ENCODE data around the gene ALK.

The ALK gene

DNA sequence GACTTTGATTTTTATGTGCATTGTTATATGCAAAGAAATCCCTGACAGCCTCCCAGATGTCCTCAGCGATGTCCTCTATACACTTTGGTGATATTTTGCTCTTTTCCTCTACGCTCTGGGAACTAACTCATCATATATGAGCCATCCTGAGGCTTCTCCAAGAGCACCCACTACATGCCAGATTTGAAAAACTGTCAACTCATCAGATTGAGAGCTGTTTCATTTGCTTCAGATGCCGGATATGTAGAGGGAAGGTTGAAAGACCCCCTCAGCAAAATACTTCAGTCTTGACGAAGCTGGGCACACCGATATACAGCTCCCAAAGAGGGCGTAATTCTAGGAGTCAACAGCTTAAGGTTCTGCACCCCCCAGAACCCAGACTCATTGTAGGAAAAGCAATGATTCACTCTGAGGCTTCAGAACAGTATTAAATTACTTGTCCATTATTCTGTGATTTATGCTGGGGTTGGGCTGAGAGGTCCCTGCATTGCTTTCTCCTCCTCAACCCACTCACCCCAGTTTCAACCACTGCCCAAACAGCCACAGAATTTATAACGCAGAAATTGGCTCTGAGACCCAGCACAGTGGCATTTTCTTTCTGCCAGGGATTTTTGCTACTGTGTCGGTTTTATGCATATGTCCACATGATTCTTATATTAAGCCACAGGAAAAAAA is 341.8 kb downstream of the ALK start:
- no peak for DNase-seq (ENCODE audit: low read depth in 2 of 2)

DNA sequence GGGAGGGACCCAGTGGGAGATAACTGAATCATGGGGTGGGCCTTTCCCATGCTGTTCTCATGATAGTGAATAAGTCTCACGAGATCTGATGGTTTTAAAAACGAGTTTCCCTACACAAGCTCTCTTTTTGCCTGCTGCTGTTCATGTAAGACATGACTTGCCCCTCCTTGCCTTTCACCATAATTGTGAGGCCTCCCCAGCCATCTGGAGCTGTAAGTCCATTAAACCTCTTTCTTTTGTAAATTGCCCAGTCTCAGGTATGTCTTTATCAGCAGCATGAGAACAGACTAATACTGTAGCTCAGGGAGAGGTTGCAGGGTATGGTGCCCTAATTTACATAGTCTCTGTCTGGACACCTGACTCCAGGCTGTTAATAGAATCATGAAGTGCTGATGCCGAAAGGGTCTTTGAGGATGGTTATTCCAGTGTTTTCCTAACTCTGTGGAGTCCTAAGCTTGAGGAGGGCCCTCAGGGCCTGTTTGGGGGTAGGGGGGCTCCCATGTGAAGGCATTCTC is 343.2 kb downstream of the ALK start:
- no peak for DNase-seq (ENCODE audit: low read depth in 2 of 2)

DNA sequence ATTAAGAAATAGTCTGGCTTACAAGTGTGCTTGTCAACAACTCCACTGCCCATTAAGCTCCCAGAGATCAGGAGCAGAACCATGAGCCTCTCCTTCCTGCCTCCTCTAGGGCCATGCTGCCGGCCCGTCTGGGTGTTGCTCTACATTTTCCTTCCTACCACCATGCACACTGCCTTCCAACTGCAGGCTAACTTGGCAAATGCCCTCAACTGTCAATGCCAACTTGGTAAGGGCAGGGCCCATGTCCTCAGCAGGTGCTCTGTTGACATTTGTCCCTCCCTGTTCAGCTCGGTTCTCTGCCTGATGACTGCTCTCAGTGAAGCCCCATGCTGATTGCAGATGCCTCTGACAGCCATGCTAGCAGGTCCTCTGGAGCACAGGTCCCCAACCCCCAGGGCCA is 345.2 kb downstream of the ALK start:
- no peak for DNase-seq (ENCODE audit: low read depth in 2 of 2)

DNA sequence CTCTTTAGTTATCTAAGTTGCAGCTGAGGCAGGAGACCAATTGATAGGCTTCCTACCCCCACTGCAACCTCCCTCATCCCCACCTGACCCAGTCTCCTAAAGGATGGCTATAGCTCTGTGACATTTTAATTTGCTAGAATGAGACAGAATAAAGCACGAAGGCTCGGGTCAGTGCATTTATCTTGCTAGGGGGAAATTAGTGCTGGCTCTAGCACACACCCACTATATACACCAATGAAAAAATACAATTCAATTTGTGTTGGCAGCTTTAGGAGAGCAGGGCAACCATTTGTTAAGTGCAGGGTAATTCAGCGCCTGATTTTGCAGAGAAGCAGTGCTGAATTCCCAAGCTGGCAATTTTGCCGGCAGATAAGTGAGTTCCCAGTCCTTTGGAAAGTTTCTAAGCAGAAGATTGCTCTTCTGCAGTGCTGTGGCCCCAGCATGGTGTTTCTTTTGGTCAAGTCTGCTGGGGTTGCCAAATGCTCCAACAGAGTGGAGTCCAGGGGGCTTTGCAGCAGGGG is 346.0 kb downstream of the ALK start:
- DNase-seq (ENCODE audit: low read depth in 2 of 2), result no peak

DNA sequence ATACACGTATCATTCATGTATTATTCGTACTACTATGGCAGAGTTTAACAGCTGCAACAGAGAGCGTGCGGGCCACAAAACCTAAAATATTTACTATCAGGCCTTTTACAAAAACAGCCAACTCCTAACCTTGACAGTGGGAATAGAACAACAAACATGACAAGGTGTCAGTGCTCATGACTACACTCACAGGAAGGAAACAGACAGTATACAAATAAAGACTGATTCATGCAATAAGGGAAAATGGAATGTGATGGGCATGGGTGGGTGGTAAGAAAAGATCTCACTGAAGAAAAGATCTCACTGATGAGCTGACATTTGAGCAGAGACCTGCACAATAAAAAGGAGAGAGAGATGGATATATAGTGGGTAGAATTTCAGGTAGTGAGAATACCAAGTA is 347.8 kb downstream of the ALK start:
- DNase-seq (ENCODE audit: low read depth in 2 of 2), result no peak

DNA sequence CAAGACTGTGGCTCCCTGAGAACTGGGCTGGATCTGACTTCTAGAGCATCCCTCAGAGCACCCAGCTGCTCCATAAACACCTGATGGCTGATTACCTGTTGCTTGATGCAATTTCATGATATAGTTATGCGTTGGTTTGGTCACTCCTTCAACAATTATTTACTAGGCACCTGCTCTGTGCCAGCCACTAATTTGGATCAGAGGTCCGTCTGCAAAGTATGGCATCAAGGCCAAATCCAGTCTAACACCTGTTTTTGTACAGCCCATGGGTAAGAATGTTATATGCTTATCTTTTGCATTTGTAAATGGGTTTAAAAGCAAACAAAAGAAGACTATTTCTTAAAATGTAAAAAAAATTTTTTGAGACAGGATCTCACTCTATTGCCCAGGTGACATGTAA is 348.2 kb downstream of the ALK start:
- DNase-seq (ENCODE audit: low read depth in 2 of 2), result no peak

DNA sequence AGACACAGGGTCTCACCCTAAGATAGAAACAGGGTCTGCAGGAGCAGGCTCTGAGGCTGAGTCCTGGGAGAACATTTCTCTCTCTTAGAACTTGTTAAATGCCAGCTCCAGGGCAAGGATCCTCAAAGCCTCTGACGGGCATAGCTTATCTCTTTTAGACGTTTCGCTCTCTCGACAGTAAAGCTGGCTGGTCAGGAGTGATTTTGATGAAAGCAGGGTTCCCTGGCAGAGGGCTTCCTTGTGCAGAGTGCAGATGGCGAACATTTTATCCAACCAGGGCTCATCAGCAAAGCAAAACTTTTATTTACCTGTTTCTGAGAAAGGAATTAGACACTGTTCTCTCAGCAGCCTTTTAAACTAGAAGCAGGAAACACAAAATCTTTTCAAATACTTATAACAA is 350.8 kb downstream of the ALK start:
- DNase-seq (ENCODE audit: low read depth in 2 of 2), result no peak

DNA sequence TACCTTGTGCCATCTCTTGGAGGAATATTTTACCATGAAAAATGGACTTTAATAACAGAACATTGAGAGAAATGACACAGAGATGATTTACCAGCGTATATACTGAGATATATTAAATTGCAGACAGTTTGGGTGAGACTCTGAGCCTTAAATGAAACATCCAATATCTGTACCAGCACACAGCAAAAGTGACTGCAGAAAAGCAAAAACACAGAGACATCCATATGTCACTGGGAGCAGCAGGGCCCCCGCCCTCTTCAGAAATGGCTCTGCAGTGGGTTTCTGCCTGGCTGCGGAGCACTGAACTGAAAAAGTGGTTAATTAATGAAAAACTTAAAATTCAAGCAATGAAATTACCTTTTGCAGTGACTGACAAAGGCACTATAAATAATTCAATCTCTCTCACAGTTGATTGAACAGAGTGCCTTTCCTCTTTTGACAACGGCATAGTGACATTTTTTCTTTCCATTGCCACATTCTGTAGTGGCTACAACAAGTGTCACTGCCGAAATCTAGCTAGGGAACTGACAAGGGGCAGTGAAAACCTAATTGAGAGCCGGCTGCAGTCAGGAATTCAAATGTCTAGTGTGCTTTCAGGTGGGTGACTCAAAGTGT is 353.4 kb downstream of the ALK start:
- no peak for DNase-seq (ENCODE audit: low read depth in 2 of 2)

DNA sequence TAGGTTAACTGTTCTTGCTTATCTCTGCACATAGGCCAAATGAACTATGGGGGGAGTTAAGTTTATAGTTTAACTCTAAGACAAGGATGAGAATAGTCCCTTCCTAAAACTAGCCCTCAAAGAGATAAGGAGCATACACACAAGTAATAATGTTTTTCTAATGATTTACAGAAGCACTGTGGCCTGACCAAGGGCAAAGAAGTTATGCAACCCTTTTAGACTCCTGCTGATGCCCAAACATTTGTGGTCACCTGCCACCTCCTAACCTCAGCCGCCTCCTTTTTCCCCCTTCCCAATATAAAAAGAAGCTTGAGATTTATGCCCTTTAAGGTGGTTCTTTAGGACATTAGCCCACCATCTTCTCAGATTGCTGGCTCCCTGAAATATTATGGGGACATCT is 357.7 kb downstream of the ALK start:
- DNase-seq (ENCODE audit: low read depth in 2 of 2), result no peak

DNA sequence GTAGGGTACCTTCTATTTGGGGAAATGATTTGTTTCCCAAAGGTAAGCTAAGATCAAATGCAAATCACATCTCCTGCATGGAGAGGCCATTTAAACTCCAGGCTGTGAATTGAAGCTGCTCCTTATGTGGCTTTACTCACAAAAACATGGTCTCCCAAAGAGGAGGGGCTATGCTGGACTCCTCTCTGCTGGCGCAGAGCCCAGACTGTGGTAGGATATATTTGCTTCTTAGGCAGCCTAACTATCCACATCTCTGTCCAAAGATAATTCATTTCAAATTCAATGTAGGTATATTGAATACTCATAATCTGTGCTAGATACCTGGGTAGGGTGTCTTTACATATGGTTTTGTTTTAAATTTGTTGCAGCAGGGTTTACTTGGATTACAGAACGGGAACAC is 358.5 kb downstream of the ALK start:
- no peak for DNase-seq (ENCODE audit: low read depth in 2 of 2)

DNA sequence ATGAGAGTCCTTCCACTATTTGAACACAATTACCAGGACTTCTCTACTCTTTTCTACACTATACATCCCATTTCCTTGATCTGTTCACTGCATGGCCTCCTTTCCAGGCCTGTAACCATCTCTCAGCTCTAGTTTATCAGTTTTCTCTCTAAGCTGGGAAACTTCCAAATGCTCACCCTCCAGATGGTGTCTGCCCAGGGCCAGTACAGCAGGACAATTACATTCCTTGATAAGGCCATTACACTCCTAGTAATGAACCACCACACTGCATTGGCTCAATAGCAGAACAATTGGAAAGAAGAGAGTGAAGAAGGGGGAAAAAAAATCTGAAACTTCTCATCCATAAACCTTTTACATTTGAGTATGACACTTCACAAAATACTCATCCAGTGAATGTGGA is 359.1 kb downstream of the ALK start:
- no peak for DNase-seq (ENCODE audit: low read depth in 2 of 2)

DNA sequence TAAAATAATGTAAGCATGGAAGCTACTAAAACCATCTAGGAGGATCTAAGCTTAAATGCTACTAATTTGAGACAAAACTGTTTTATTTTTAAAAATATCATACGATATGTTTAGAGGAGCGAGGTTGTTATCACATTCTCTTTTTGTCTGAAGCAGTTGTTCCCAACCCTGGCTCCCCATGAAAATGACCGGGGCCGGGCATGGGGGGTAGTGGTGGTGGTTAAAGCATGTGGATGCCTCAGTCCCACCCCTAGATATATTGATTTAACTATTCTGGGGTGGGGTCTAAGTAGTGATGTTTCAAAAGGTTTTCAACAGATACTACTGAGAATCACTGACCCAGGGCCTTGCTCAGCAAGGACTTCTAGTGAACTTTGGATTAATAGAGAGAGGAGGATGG is 359.8 kb downstream of the ALK start:
- no peak for DNase-seq (ENCODE audit: low read depth in 2 of 2)

DNA sequence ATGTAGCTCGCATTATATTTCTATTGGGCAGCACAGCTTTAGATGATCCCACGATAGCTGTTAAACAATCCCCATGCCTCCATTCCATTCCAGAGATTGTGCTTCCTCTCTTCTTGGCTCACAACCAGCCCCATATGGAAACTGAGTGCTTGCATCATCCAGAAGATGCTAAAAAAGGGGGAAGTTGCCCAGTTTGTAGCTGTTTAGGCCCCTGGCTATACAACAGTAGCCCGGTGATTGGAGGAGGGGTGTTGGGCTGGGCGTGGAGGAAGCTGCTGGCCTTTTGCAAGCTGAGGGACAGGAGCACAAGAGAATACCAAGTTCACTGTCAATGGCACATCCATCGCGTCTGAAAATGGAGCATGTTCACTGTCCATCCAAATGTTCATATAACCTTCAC is 360.2 kb downstream of the ALK start:
- no peak for DNase-seq (ENCODE audit: low read depth in 2 of 2)

DNA sequence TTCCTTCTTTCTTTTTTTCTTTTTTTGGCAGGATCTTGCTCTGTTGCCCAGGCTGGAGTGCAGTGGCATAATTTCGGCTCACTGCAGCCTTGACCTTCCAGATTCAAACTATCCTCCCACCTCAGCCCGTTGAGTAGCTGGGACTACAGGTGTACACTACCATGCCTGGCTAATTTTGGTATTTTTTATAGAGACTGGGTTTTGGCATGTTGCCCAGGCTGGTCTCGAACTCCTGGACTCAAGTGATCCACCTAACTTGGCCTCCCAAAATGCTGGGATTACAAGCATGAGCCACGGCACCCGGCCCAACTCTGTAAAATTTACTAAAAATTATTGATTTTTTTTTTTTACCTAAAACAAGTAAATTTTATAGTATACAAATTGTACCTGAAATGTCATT is 360.8 kb downstream of the ALK start:
- DNase-seq (ENCODE audit: low read depth in 2 of 2), result no peak

DNA sequence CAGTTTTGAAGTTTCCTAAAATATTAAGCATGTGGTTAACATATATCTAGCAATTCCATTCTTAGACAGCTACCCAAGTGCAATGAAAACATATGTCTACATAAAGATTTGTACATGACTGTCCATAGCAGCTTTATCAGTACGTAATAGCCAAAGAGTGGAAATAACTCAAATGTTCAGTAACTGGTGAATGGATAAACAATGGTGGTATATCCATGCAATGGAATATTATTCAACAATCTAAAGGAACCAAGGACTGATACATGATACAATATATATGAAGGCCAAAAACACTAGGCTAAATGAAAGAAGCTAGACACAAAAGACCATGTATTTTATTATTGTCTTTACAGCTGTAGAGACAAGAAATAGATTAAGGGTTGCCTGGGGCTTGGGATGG is 361.4 kb downstream of the ALK start:
- no peak for DNase-seq (ENCODE audit: low read depth in 2 of 2)

DNA sequence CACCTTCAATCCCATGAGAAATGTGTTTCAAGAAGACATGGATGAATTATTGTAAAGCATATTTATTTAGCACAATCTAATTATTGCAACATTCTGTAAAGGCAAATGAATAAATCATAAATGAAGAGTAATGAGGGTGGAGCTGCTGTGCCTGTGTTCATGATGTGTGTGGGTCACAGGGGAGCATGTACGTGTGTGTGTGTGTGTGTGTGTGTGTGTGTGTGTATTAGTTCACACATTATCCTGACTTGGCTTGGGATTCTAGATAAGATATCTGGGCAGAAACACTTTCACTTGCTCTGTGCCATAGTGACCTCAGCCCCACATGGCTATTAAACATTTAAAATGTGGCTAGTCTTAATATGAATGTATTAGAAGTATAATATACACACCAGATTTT is 361.8 kb downstream of the ALK start:
- no peak for DNase-seq (ENCODE audit: low read depth in 2 of 2)

DNA sequence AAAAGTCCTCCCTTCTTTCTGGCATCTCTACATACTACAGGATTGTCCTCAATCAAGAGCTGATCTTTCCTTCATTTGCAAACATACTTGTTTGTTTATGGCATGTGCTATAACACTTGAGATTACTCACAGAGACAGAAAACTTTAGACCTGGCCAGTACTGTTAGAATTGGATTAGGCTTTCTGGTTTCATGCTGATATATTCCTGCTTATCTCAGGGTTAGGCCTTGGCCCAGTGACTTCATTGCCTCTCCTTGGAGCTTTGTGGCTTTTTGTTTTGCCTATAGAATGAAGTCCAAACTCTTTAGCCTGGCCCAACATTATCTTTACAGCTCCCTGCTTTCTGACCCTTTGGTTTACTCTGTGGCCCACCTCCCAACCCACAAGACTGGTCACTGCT is 363.3 kb downstream of the ALK start:
- DNase-seq (ENCODE audit: low read depth in 2 of 2), result no peak

DNA sequence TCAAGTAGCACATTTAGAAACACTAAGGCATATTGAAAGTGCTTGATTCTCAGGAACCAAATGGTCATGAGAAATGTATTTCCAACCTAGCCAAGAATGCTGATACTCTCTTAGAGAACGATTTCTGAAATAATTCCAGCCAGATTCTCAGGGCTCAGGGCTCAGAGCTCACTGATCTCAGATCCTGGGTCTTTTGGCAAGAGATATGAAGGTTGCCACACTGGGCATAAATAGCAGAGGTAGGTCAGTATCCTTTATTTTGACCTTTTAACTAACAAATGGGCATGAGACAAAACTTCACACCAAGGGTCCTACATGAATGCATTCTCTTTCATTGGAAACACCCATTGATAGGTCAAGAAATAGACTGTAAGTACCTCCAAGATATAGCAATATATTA is 364.1 kb downstream of the ALK start:
- no peak for DNase-seq (ENCODE audit: low read depth in 2 of 2)

DNA sequence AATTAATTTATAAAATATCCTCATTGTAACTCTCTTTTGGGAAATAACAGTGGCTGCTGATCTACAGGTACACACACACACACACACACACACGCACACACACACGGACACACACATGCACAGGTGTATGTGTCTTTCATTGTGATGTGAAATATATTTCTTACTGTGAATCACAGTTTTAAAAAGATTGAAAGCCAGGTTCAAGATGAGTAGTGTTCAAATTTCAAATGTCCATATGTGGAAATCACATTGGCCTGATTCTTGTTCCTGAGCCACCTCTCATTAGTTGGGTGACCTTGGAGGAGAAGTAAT is 372.4 kb downstream of the ALK start:
- DNase-seq (ENCODE audit: low read depth in 2 of 2), result no peak

DNA sequence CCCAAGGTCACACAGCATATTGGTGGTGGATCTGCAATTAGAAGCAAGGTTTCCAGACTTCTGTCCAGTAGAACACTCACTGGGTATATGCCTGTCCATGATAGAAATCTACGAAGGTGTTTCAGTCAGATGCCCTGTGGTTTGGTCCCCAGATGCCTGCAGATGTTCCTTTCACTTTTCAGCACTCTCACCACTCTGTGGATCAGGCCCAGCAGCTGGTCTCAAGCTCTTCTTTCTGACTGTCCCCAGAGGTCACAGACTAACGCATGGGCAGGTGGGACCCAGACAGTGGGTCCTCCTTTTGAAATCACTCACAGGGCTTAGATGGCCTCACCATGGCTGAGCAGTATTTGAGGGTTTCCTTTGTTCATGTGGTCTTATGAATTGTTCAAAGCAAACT is 376.5 kb downstream of the ALK start:
- DNase-seq (ENCODE audit: low read depth in 2 of 2), result no peak

DNA sequence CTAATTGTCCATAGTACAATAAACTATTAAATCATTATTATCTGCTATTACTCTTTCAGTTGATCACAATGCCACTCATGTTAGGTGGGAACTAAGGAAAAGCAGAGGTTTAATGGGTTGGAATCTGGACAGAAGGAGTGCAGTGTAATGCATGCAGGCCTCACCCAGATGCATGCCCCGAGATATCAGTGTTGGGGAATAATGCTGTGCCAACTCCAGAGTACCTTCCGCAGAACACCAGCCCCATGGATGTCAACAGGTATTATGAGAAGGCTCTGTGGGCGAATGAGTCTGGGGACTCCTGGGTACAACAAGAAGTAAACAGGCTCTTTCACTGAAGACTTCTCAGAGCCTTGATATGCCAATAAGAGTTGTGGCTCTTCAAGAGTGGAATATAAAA is 377.4 kb downstream of the ALK start:
- no peak for DNase-seq (ENCODE audit: low read depth in 2 of 2)

DNA sequence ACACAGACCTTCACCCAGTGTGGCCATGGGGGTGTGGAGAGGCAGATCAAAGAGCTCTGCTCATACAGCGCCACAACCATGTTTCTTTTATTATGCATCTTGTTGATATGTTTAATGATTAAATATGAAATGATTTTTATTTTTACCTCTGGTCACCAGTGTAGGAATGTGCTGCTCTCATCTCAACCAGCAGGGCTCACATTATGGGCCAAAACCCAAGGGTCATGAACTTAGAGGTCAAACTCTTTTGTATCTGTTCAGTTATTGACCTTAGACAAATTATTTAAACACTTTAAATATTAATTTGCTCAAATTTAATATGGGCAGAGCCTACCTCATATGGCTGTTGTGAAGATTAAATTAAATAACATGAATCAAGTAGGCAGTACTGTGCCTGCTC is 386.2 kb downstream of the ALK start:
- DNase-seq (ENCODE audit: low read depth in 2 of 2), result no peak

DNA sequence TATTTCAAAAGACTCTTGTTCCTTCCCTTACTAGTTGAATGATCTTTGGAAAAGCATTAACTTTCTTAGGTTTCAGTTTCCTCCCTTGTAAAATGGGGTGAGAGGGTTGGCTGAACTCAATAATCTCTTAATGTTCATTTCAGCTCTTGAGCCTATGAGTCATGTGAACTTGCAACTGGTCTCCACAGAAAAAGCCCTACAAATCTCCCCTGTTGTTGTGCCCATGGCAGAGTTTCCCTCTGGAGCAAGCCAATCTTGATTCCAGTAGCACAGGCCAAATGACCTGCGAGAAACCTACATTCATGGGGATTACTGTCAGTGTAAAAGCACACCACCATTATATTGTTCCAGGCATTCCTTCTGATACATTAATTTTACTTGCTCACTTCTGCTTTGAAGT is 388.9 kb downstream of the ALK start:
- no peak for DNase-seq (ENCODE audit: low read depth in 2 of 2)

DNA sequence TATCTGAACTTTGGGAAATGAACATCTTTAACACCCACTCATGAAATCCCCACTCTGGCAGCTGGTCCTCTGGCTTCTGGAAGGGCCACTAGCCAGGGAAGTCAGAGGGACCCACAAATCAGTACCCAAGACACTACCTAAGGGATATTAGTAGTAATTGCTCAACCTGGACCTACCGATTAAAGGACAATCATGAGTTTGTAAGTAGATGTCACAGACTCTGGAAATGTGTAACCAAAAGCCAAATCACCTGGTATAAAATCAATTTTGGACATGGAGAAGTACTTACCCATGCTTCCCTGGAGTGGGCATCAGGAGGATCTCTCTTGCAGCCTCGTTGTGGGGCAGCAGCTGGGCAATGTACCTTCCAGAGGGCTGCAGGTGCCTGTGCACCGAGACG is 389.8 kb downstream of the ALK start:
- no peak for DNase-seq (ENCODE audit: low read depth in 2 of 2)

Measured in stimulated activated CD4-positive, alpha-beta T cell treated with anti-CD3 and anti-CD28 coated beads, Interleukin-12 subunit alpha, Interleukin-12 subunit beta, amount 100 ng/mL, for 24 hours (primary cell).